Neutrophil (primary cell): Measurements from ENCODE around the gene SNX9.

Experiments
- H3K27ac ChIP-seq: fragments of 200-600 bp; sonication (generic); 2 replicates; pipeline ENCODE4 v1.5.1; 2016; ENCODE audit warnings: mild to moderate bottlenecking, moderate library complexity
- H3K27me3 ChIP-seq: fragments of 200-600 bp; sonication (generic); 2 replicates; pipeline ENCODE4 v1.6.0; 2016; ENCODE audit warnings: mild to moderate bottlenecking
- H3K36me3 ChIP-seq: fragments of 200-600 bp; sonication (generic); 2 replicates; pipeline ENCODE4 v1.5.1; 2017
- H3K4me1 ChIP-seq, 2 experiments: fragments of 200-600 bp in 1 of 2; sonication (generic) in 1 of 2; 1 replicate in 1 of 2; 2 replicates in 1 of 2; pipeline versions ENCODE4 v1.5.1 to v1.6.1; 2013 to 2016; ENCODE audit warnings: low read depth in 1 of 2, low read length in 1 of 2, mild to moderate bottlenecking in 1 of 2, moderate library complexity in 1 of 2; ENCODE audit not compliant: control insufficient read depth in 1 of 2, insufficient read depth in 1 of 2
- H3K4me3 ChIP-seq, 2 experiments: fragments of 200-600 bp in 1 of 2; sonication (generic) in 1 of 2; 1 replicate in 1 of 2; 2 replicates in 1 of 2; pipeline ENCODE4 v1.5.1; 2013 to 2016; ENCODE audit warnings: low read depth in 1 of 2, low read length in 1 of 2, mild to moderate bottlenecking in 1 of 2, moderate library complexity in 1 of 2
- H3K9me3 ChIP-seq: fragments of 200-600 bp; sonication (generic); 2 replicates; pipeline ENCODE4 v1.5.1; 2016
- TF ChIP-seq, protein P1 (sequence below): fragments of 200-600 bp; sonication (generic); IDR thresholded peaks from 2 replicates; pipeline ENCODE4 v1.5.1; 2016; ENCODE audit warnings: antibody characterized with exemption

Gene SNX9

DNA sequence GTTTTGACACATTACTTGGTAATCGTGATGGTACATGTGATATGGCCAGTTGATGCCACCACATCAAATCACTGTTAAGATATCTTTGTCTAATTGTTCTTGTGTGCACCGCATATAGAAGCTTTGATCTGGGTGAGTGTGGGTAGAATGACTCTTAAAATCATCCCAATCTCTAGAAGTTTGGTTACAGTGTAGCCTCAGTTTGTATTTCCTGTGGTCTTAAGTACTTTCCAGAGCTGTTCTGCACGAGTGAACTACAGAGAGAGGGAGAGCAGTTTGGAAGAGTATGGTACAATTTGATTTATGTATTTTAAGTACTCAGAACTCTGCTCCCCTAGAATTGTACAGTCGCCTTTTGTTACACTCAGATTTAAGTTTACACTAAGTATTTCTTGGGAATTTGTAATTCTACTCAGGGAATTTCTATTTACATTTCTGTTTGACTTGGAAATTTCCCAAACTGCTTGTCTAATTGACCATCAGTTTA is 37.5 kb downstream of the SNX9 start:
- Histone ChIP-seq H3K4me1 (no peaks in the 10 kb centered on the region), H3K4me3 (no peak overlapping the region), H3K27me3 (no peaks in the 10 kb centered on the region), H3K9me3 (no peaks in the 10 kb centered on the region), H3K36me3 (no peaks in the 10 kb centered on the region), H3K27ac (no peak overlapping the region)
- TF ChIP-seq, protein P1, sequence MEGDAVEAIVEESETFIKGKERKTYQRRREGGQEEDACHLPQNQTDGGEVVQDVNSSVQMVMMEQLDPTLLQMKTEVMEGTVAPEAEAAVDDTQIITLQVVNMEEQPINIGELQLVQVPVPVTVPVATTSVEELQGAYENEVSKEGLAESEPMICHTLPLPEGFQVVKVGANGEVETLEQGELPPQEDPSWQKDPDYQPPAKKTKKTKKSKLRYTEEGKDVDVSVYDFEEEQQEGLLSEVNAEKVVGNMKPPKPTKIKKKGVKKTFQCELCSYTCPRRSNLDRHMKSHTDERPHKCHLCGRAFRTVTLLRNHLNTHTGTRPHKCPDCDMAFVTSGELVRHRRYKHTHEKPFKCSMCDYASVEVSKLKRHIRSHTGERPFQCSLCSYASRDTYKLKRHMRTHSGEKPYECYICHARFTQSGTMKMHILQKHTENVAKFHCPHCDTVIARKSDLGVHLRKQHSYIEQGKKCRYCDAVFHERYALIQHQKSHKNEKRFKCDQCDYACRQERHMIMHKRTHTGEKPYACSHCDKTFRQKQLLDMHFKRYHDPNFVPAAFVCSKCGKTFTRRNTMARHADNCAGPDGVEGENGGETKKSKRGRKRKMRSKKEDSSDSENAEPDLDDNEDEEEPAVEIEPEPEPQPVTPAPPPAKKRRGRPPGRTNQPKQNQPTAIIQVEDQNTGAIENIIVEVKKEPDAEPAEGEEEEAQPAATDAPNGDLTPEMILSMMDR: no peak

DNA sequence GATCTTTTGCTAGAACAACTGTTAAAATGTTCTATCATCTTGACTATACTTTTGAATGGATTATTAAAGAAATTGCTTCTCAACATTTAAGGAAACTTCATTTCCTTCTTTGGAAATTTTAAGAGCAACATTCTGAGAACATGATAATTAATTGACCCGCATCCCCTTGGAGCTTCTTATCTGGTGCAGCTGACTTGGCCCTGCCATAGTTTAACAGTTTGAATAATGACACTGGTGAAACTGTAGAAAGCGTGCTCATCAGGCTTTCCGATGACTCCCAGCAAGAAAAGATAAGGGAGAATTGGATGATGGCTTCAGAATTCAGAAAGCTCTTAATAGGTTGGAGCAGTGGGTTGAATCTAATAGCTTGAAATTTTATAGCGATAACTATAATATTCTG is 38.1 kb downstream of the SNX9 start:
- Histone ChIP-seq H3K4me3 (no peak overlapping the region), H3K9me3 (no peaks in the 10 kb centered on the region), H3K36me3 (no peaks in the 10 kb centered on the region), H3K4me1 (no peaks in the 10 kb centered on the region), H3K27ac (no peak overlapping the region), H3K27me3 (no peaks in the 10 kb centered on the region)
- TF ChIP-seq, protein P1: no peak

DNA sequence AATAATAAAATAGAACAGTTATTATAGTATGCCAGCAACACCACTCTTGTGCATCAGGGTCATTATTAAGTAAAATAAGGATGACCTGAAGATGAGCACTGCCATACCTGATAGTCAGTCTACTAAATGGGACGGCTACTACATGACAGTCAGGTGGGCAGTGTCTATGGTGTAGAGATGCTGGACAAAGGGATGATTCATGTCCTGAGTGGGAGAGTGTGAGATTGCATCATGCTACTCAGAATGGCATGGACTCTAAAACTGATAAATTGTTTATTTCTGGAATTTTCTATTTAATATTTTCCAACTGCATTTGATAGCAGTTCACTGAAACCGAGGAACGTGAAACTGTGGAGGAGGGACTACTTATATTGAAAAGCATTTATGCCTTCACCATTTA is 38.8 kb downstream of the SNX9 start:
- Histone ChIP-seq H3K27ac (no peak overlapping the region), H3K4me1 (no peaks in the 10 kb centered on the region), H3K4me3 (no peak overlapping the region), H3K36me3 (no peaks in the 10 kb centered on the region), H3K27me3 (no peaks in the 10 kb centered on the region), H3K9me3 (no peaks in the 10 kb centered on the region)
- TF ChIP-seq, protein P1: no peak

DNA sequence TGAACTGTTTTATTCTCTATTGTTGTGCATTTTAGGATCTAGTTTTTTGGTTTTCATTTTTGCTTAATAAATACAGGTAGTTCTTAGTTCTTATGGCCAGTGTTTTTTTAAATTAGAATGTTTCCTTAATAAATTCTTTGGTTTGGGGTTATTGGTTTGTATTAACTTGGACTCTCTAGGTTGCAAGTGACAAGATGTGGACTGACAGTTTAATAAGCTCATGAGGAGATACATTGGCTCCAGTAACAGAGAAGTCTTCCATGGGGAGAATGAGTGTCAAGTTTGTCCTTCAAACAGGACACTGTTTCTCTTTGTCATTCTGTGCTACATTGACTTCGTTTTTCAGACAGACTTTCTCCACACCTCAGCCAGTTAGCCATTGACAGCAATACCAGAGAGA is 39.7 kb downstream of the SNX9 start:
- TF ChIP-seq, protein P1: no peak
- H3K4me3 ChIP-seq: no peak overlapping the region
- H3K27me3 ChIP-seq: no peaks in the 10 kb centered on the region
- no peaks in the 10 kb centered on the region for H3K9me3 ChIP-seq
- H3K36me3 ChIP-seq: no peaks in the 10 kb centered on the region
- H3K27ac ChIP-seq: no peak overlapping the region
- H3K4me1 ChIP-seq: no peaks in the 10 kb centered on the region

DNA sequence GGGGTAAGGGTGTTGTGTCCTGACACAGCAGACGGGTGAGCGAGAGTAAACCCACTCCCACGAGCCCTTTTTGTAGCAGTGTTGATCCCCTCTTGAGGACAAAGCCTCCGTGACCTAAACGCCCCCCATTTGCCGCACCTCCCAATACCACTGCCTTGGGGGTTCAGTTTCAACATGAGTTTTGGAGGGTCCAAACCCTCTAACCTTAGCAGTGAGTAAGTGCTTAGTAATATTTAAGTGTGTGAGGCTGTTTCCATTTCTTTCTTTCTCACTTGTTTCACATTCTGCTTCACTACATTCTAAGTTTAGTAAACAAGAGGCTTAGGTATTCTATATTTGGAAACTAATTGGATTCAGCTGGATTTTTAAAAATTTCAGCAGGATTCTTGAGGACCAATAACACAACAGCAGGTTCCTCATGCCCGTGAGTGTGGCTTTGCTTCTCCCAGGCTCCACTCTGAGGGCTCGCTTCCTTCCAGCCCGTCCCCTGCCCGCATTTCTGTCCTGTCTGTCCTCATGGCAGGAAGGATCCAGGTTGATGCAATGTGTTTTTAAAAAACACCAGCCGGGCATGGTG is 41.2 kb downstream of the SNX9 start:
- H3K4me1 ChIP-seq: no peaks in the 10 kb centered on the region
- H3K27ac ChIP-seq: no peak overlapping the region
- no peaks in the 10 kb centered on the region for H3K9me3 ChIP-seq
- TF ChIP-seq, protein P1: no peak
- H3K4me3 ChIP-seq: no peak overlapping the region
- H3K27me3 ChIP-seq: no peaks in the 10 kb centered on the region
- no peaks in the 10 kb centered on the region for H3K36me3 ChIP-seq
